ENCODE data around the gene RPL15. TPM values are rescaled to one million over a fixed set of nuclear protein-coding genes. Genes with fewer than 3 reads are reported as not detected.
A peak's percentile ranks its signal among the peaks of the same experiment; 100 is the strongest.
"Not testable (repeated sequence)": the region's sequence is repeated elsewhere in the genome, so short reads cannot be mapped to it uniquely, and the experiment has no call there.

Gene RPL15
- total RNA-seq, 1 experiment from 2014 or later, result 1,186 TPM

- no peak for DNase-seq (ENCODE audit: low spot score)
Measured at GRCh38 chr3:23889386-23889785, 27.5 kb upstream of the RPL15 start.

- DNase-seq (ENCODE audit: low spot score), result no peak
Measured at GRCh38 chr3:23889950-23890349, 27.0 kb upstream of the RPL15 start.

- DNase-seq (ENCODE audit: low spot score), result no peak
Measured at GRCh38 chr3:23894254-23895061, 22.5 kb upstream of the RPL15 start.

GRCh38 chr3:23895181-23895580, 21.8 kb upstream of the RPL15 start:
- DNase-seq (ENCODE audit: low spot score), result no peak

GRCh38 chr3:23900744-23901143, 16.2 kb upstream of the RPL15 start:
- no peak for DNase-seq (ENCODE audit: low spot score)

- no peak for DNase-seq (ENCODE audit: low spot score)
Measured at GRCh38 chr3:23904545-23904944, 12.4 kb upstream of the RPL15 start.

- DNase-seq (ENCODE audit: low spot score), result no peak
Measured at GRCh38 chr3:23909341-23909740, 7.6 kb upstream of the RPL15 start.

- DNase-seq (ENCODE audit: low spot score), result no peak
Measured at GRCh38 chr3:23911397-23911796, 5.5 kb upstream of the RPL15 start.

- not testable (repeated sequence) for DNase-seq (ENCODE audit: low spot score)
Measured at GRCh38 chr3:23912335-23912734, 4.6 kb upstream of the RPL15 start.

- DNase-seq (ENCODE audit: low spot score), result no peak
Measured at GRCh38 chr3:23913182-23913581, 3.8 kb upstream of the RPL15 start.

GRCh38 chr3:23913873-23914743, 2.8 kb upstream of the RPL15 start:
- no peak for DNase-seq (ENCODE audit: low spot score)

GRCh38 chr3:23915537-23916108, 1.3 kb upstream of the RPL15 start:
- peak; percentile 1 for DNase-seq (ENCODE audit: low spot score)

- DNase-seq (ENCODE audit: low spot score), result no peak
Measured at GRCh38 chr3:23916152-23916885, 613 bp upstream of the RPL15 start.

- DNase-seq (ENCODE audit: low spot score), result peak; percentile 52
Measured at GRCh38 chr3:23917679-23918303, 859 bp downstream of the RPL15 start.

GRCh38 chr3:23918331-23918730, 1.4 kb downstream of the RPL15 start:
- DNase-seq (ENCODE audit: low spot score), result not testable (repeated sequence)

GRCh38 chr3:23919628-23920027, 2.7 kb downstream of the RPL15 start:
- DNase-seq (ENCODE audit: low spot score), result no peak

GRCh38 chr3:23920151-23920655, 3.3 kb downstream of the RPL15 start:
- DNase-seq (ENCODE audit: low spot score), result peak; percentile 1

GRCh38 chr3:23921052-23921511, 4.2 kb downstream of the RPL15 start:
- DNase-seq (ENCODE audit: low spot score), result peak; percentile 2

GRCh38 chr3:23923786-23924185, 6.9 kb downstream of the RPL15 start:
- DNase-seq (ENCODE audit: low spot score), result no peak

- no peak for DNase-seq (ENCODE audit: low spot score)
Measured at GRCh38 chr3:23926246-23926645, 9.3 kb downstream of the RPL15 start.

- peak; percentile 7 for DNase-seq (ENCODE audit: low spot score)
Measured at GRCh38 chr3:23926736-23927135, 9.8 kb downstream of the RPL15 start.

All from HT-29 (cell line).